Spleen (tissue), 7 donors: ENCODE results near the gene PINK1.

Source experiments
- CTCF ChIP-seq, 11 experiments: fragments of 200-600 bp in 7 of 11; fragments of 450-650 bp in 4 of 11; sonication (generic) in 4 of 11; IDR thresholded peaks in 8 of 11; conservative IDR thresholded peaks in 3 of 11; 1 replicate in 7 of 11; 2 replicates in 4 of 11; pipeline versions ENCODE4 v1.4.0 to v1.8.0; 2016 to 2021; ENCODE audit warnings: antibody characterized with exemption in 11 of 11, inconsistent platforms in 4 of 11, mild to moderate bottlenecking in 1 of 11
- POLR2AphosphoS5 ChIP-seq, 3 donors: sonication (generic); formaldehyde crosslinking; IDR thresholded peaks; one replicate each; pipeline ENCODE4 v1.5.1; 2017; ENCODE audit warnings: antibody characterized with exemption in 3 of 3
- donor health status: DM: no; HTN: no; CAD: no; lungs with moderate emphysema.
- donor health status: DM: no; HTN: no; CAD: no.
- donor health status: DM: no; HTN: no; CAD: no.

- TF ChIP-seq POLR2AphosphoS5 (IDR thresholded peaks at IDR 0.05): no peak
- no peak for TF ChIP-seq CTCF (IDR thresholded peaks at IDR 0.05 in 8 of 11, conservative IDR thresholded peaks at IDR 0.05 in 3 of 11)
Measured at GRCh38 chr1:20665726-20666125, 32.5 kb downstream of the PINK1 start.
